ENCODE data around the gene GDI2.

DNA sequence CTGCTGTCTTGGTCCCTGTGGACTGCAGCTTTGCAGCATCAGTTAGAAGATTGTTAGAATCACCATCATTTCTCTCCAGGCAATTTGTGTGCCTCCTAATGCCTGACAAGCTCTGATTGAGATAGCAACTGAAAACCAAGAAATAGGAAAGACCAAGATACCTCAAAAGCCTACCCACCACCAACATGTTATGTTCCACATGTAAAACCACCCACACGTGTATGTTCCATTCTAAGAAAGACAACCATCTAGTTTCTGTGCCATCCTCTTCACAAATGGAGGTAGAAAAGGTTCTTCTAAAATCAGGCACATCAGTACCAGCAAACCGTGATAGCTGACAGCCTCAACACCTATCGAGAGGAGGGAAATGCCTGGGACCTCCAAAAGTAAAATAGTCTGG, 81.7 kb downstream of the GDI2 start:
- TF ChIP-seq POLR2A (IDR thresholded peaks at IDR 0.05; ENCODE audit: borderline replicate concordance, extremely low read depth, insufficient read depth, insufficient read length) (no peak), POLR2AphosphoS5 (IDR thresholded peaks at IDR 0.05; ENCODE audit: low read depth, low read length) (no peak)
